A549 (cell line): ENCODE data around the gene POLR3C.

Experiments
- CTCF ChIP-seq: fragments of >200 bp; sonication (Bioruptor Twin); formaldehyde crosslinking; IDR thresholded peaks from 3 replicates; pipeline ENCODE4 v1.5.1; 2016
- NR3C1 ChIP-seq: fragments of >200 bp; sonication (Bioruptor Twin); formaldehyde crosslinking; IDR thresholded peaks from 3 replicates; pipeline ENCODE4 v1.6.1; 2017
- POLR2A ChIP-seq: IDR thresholded peaks from 2 replicates; pipeline ENCODE4 v1.6.1; 2012; ENCODE audit warnings: mild to moderate bottlenecking, low read length
- REST ChIP-seq: fragments of 200-600 bp; sonication (generic); IDR thresholded peaks from 2 replicates; pipeline ENCODE4 v1.6.1; 2016; ENCODE audit warnings: antibody characterized with exemption, mild to moderate bottlenecking, moderate library complexity
- SMC3 ChIP-seq: fragments of >200 bp; sonication (Bioruptor Twin); formaldehyde crosslinking; IDR thresholded peaks from 3 replicates; pipeline ENCODE4 v1.6.1; 2018; ENCODE audit warnings: inconsistent platforms
- ZFP36 ChIP-seq: fragments of 450-650 bp; IDR thresholded peaks from 2 replicates; pipeline ENCODE4 v1.6.1; 2014; ENCODE audit warnings: borderline replicate concordance; ENCODE audit not compliant: partially characterized antibody

GRCh38 chr1:145871994-145872924 is 48.3 kb downstream of the POLR3C start:
- TF ChIP-seq ZFP36 (no peak), CTCF (no peak), REST (no peak), NR3C1 (no peak), POLR2A (no peak), SMC3 (no peak)
